NCI-H1105 (cell line): ENCODE measurements around the gene INTS6.

Experiments used
- DNase-seq: peaks from one replicate; lab custom pipeline; 2025; lab: John Stamatoyannopoulos, UW

INTS6 gene

DNA sequence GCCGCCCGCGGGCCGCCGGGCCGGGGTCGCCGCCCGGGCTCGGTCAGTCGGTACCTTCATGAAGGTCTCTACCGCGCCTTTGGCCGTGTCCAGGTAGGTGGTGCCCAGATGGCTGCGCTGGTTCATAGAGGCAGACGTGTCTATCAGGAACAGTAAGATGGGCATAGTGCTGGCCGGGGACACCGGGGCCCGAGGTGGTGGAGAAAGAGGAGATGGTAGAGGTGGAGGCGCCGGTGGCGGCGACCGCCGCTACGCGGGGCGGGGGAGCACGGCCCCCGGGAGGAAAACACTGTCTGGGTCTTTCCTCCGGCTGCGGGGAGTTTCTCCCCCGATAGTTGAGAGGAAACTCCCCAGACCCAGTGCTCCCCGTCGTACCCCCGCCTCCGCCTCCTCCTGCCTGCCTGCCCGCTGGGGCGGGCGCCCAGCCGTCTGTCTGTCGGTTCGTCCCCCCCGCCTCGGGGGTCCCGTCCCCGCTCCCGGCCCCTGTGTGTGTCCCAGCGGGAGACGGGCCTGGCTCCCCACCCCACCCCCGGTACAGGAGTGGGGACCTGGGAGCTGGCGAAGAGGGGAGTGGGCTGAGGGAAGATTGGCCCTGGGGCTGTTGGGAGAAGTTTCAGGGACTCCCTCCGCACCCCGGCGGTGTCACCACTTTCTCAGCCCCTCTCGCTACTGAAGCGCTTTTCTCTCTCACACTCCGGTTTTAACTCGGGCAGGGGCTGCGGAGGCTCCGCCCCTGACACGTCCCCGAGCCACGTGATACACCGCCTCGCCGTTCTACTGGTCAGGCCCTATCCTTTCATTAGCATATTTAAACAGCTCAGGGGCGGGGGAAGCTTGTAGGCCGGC is at the start of gene INTS6:
INTS6 (minus strand) TSS at position 676 of the 846 bp plus-strand sequence; CDS start at position 165, 511 bp downstream.
- DNase-seq, result peak; percentile 92

DNA sequence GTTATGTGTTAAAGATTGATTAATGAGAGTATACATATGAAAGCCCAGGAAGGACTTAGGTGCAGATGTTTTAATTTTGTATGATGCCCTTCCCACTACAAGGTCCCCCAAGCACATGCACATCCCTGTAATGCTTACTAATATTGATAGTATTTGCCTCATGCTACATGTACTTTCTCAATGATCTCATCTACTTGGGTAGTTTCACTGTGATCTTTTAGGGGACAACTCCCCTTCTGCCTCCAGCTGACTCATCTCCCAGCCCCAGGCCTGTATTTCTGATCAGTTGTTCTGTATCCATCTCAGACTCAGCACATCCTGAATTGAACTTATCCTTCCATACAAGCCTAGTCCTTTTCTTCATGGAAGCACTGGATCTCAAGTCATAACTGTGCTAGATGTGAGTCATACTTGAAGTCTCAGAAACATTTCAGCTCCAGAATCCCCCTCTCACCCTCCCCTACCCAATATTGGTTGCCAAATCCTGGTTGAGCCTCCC is 49.4 kb upstream of the INTS6 start:
- no peak for DNase-seq

GRCh38 chr13:51501592-51502152 is 48.8 kb upstream of the INTS6 start:
- DNase-seq, result no peak

- DNase-seq, result no peak
Observed at GRCh38 chr13:51501096-51501495, 48.3 kb upstream of the INTS6 start.

DNA sequence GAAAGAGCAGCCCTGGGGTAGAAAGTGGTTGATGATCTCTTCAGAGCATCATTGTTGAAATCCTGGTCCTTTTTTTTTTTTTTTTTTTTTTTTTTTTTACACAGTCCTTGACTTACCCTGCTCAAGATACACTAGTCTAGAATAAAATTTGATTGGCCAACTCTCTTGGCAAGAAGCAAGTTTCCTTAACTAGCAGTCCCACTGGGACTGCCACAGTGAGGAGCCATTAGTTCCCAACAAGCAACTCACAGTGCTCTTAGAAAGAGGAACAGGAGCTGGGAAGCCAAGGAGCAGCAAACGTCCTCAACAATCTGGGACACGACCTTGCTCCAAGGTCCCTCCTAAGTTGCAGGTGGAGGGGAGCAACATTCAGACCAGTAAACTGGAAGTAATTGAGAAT is 47.9 kb upstream of the INTS6 start:
- DNase-seq, result no peak

GRCh38 chr13:51499841-51500240 is 47.0 kb upstream of the INTS6 start:
- no peak for DNase-seq

- DNase-seq, result no peak
Observed at GRCh38 chr13:51495316-51495715, 42.5 kb upstream of the INTS6 start.

- no peak for DNase-seq
Observed at GRCh38 chr13:51494156-51494555, 41.3 kb upstream of the INTS6 start.

DNA sequence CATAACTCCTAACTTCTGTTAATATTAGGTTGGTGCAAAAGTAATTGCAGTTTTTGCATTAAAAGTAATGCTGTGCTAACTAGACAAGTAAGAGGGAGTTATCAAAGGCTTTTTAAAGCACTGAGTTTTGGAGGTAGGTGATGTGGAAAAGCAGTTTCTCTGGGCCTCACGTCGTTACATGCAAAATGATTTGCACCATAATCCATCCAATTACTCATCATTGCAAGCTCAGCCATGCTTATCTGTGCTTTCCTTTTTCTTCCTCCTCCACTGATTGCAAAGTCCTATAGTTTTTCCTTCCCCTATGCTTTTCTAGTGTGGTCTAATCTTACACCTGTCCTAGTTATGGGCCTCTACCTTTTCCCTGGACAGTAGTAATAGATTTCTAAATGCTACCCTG is 35.4 kb upstream of the INTS6 start:
- DNase-seq, result no peak

GRCh38 chr13:51481656-51482055 is 28.8 kb upstream of the INTS6 start:
- DNase-seq, result no peak

- no peak for DNase-seq
Observed at GRCh38 chr13:51479199-51479523, 26.3 kb upstream of the INTS6 start.

DNA sequence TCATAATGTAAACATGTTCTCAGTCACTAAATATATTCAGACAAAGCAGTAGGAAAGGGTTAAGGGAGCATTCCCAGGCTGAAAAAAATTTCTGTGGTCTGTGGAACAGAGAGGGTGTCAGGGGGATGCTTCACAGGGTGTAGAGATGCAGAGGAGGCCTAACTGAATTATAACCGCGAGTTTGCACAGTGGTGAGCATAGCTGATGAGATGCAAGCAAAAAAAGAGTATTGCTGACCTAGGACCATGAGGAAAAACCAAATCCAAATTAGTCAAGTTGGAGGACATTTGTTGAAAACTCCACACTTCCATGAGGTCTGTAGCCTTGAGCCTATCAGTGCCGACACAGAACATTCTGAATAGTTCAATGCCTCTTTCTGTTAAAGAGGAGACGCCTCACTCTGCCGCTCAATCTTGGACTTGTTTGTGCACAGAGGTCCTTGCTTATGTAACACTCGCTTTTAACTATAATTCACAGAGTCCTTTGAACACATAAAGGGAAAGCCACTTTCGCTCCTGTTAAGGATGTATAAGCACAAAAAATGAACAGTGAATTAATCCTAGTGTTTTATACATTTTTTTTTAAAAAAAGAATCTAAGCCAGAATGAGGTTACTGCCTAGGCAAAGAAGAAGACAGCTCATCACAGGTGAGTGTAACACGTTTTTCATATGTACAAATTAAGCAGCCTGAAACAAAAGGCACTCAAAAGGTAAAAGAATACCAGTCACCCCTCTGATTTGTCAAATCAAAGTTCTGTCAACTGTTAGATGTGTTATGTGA is 25.8 kb upstream of the INTS6 start:
- DNase-seq, result no peak

DNA sequence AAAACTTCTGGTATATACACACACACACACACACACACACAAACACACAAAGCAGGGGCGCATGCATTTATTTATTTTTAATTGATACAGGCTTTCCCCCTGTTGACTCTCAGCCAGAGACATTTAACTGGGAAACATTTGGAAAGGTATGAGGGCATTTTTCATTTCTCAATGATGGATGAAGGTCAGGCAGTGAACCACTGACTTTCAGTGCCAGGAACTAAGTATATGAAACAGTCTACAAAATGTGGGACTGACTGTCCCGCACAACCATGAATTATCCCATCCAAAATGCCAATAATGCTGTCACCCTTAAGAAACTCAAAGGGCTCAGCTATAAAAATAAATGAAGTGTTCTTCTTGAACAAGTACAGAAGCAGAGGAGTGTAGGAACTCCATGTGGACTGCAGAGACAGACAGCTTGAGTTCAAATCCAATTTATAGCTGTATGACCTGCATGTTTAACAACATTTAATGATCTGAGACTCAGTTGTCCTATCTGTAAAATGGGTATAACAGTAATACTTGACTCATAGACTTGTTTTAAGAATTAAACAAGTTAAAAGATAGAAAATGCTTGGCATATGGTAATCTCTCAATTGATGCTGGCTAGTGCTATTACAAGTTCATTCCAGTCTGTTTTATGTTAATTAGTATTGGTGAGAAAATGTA is 25.0 kb upstream of the INTS6 start:
- DNase-seq, result no peak

DNA sequence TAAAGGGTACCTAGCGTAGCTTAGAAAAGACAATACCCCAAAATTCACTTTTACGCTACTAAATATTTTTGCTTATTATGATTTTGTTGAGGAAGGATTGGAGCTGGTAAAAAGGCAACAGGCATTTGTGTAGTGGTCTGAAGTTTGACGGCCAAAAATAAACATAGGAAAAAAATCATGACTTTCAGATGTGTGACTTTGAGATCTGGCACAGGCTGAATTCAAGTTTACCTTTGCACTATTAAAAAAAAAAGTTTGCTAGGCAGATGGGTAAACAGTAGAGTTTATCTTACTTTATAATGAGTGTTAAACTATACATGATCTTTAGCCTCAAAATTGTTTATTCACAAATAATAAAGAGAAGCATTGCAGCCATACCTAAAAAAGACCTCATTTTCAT is 24.3 kb upstream of the INTS6 start:
- DNase-seq, result no peak

- no peak for DNase-seq
Observed at GRCh38 chr13:51475727-51476501, 23.1 kb upstream of the INTS6 start.

DNA sequence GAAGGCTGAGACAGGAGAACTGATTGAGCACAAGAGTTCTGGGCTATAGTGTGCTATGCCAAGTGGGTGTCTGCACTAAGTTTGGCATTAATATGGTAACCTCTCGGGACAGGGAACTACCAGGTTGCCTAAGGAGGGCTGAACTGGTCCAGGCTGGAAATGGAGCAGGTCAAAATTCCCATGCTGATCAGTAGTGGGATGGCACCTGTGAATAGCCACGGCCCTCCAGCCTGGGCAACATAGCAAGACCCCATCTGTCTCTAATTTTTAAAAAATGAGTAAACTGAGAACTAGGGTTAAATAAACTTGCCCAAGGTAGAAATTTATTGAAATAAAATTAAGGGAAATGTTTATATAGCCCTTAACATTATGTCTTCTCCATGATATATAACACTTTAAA is 17.0 kb upstream of the INTS6 start:
- no peak for DNase-seq

GRCh38 chr13:51467730-51468129 is 14.9 kb upstream of the INTS6 start:
- no peak for DNase-seq

DNA sequence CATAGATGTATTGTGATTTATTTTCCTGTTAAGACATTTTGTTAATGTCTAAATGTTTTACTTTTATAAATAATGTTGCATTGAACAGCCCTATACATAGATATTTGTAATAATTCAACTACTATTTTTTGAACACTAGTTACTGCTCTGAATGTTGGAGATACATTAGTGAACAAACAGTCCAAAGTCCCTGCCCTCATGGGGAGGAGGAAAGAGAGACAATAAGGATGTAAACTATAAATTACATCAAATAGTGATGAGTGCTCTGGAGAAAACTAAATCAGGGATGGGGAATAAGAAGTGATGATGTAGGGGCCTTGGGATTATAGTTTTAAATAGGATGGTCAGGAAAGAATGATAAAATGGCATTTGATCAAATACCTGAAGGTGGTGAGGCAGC is 12.3 kb upstream of the INTS6 start:
- no peak for DNase-seq

- DNase-seq, result no peak
Observed at GRCh38 chr13:51457086-51457815, 4.4 kb upstream of the INTS6 start.

GRCh38 chr13:51456510-51456909 is 3.7 kb upstream of the INTS6 start:
- no peak for DNase-seq

- no peak for DNase-seq
Observed at GRCh38 chr13:51455532-51455931, 2.7 kb upstream of the INTS6 start.
